Trophoblast cell (in vitro differentiated cells and primary cell): ENCODE measurements around the gene PPP1R3D.

ENCODE experiments used
- DNase-seq, 2 donors: peaks; one replicate each; pipeline ENCODE4 v3.0.0-alpha.2; 2016
- H2AFZ ChIP-seq: 2 replicates; pipeline ENCODE4 v1.6.1; 2013; ENCODE audit warnings: low read length, moderate library complexity, mild to moderate bottlenecking; ENCODE audit not compliant: insufficient read depth, poor library complexity
- H2AK5ac ChIP-seq: 2 replicates; pipeline ENCODE4 v1.6.1; 2013; ENCODE audit warnings: mild to moderate bottlenecking, low read length
- H2BK120ac ChIP-seq: 2 replicates; pipeline ENCODE4 v1.6.1; 2013; ENCODE audit warnings: low read length, mild to moderate bottlenecking, moderate library complexity; ENCODE audit not compliant: insufficient read depth, poor library complexity
- H2BK12ac ChIP-seq: 2 replicates; pipeline ENCODE4 v1.6.1; 2013; ENCODE audit warnings: mild to moderate bottlenecking, low read length, moderate library complexity
- H2BK5ac ChIP-seq: 2 replicates; pipeline ENCODE4 v1.6.1; 2013; ENCODE audit warnings: low read length, low read depth, moderate library complexity, mild to moderate bottlenecking; ENCODE audit not compliant: poor library complexity
- H3K14ac ChIP-seq: 2 replicates; pipeline ENCODE4 v1.6.1; 2013; ENCODE audit warnings: mild to moderate bottlenecking, low read length
- H3K18ac ChIP-seq: 2 replicates; pipeline ENCODE4 v1.6.1; 2013; ENCODE audit warnings: mild to moderate bottlenecking, low read length
- H3K23ac ChIP-seq: 2 replicates; pipeline ENCODE4 v1.6.1; 2013; ENCODE audit warnings: low read length
- H3K27ac ChIP-seq: 2 replicates; pipeline ENCODE4 v1.5.1; 2013; ENCODE audit warnings: low read depth, mild to moderate bottlenecking, inconsistent platforms, low read length, moderate library complexity
- H3K27me3 ChIP-seq: 2 replicates; pipeline ENCODE4 v1.6.1; 2013; ENCODE audit warnings: inconsistent platforms, mild to moderate bottlenecking, low read length, moderate library complexity; ENCODE audit not compliant: insufficient read depth
- H3K36me3 ChIP-seq, 2 experiments: 1 replicate in 1 of 2; 2 replicates in 1 of 2; pipeline ENCODE4 v1.6.1; 2013; ENCODE audit warnings: low read length in 2 of 2, mild to moderate bottlenecking in 2 of 2, moderate library complexity in 1 of 2; ENCODE audit not compliant: insufficient read depth in 2 of 2, control insufficient read depth in 1 of 2
- H3K4ac ChIP-seq: 2 replicates; pipeline ENCODE4 v1.6.1; 2013; ENCODE audit warnings: low read depth, mild to moderate bottlenecking, low read length, moderate library complexity
- H3K4me1 ChIP-seq, 2 experiments: 1 replicate in 1 of 2; 2 replicates in 1 of 2; pipeline ENCODE4 v1.6.1; 2013; ENCODE audit warnings: low read length in 2 of 2, mild to moderate bottlenecking in 2 of 2, moderate library complexity in 1 of 2; ENCODE audit not compliant: insufficient read depth in 2 of 2, control insufficient read depth in 1 of 2
- H3K4me2 ChIP-seq: 2 replicates; pipeline ENCODE4 v1.6.1; 2013; ENCODE audit warnings: inconsistent platforms, mild to moderate bottlenecking, low read length, moderate library complexity
- H3K4me3 ChIP-seq: 2 replicates; pipeline ENCODE4 v1.5.1; 2013; ENCODE audit warnings: mild to moderate bottlenecking, low read depth, low read length, inconsistent platforms
- H3K79me1 ChIP-seq: one replicate; pipeline ENCODE4 v1.6.1; 2013; ENCODE audit warnings: low read length
- H3K79me2 ChIP-seq: 2 replicates; pipeline ENCODE4 v1.6.1; 2013; ENCODE audit warnings: low read length, mild to moderate bottlenecking; ENCODE audit not compliant: control insufficient read depth, insufficient read depth, poor library complexity
- H3K9ac ChIP-seq: 2 replicates; pipeline ENCODE4 v1.6.1; 2013; ENCODE audit warnings: mild to moderate bottlenecking, low read length
- H3K9me3 ChIP-seq: 2 replicates; pipeline ENCODE4 v1.6.1; 2013; ENCODE audit warnings: low read depth, mild to moderate bottlenecking, control low read depth, inconsistent platforms, low read length; ENCODE audit not compliant: insufficient read depth
- H4K12ac ChIP-seq: 2 replicates; pipeline ENCODE4 v1.6.1; 2013; ENCODE audit warnings: low read depth, mild to moderate bottlenecking, low read length, moderate library complexity
- H4K8ac ChIP-seq: 2 replicates; pipeline ENCODE4 v1.6.1; 2013; ENCODE audit warnings: low read depth, mild to moderate bottlenecking, low read length, moderate library complexity
- H4K91ac ChIP-seq: one replicate; pipeline ENCODE4 v1.6.1; 2013; ENCODE audit warnings: low read depth, mild to moderate bottlenecking, low read length, moderate library complexity
- WGBS: extraction: QIAGEN DNeasy Blood & Tissue Kit; methylation state at CpG from one replicate; pipeline ENCODE4 v1.1.7; 2013; ENCODE audit warnings: missing lambda C conversion rate; ENCODE audit not compliant: insufficient read length, insufficient coverage; ENCODE audit errors: extremely low coverage; 5-methylcytosine and 5-hydroxymethylcytosine counted together

Gene PPP1R3D

DNA sequence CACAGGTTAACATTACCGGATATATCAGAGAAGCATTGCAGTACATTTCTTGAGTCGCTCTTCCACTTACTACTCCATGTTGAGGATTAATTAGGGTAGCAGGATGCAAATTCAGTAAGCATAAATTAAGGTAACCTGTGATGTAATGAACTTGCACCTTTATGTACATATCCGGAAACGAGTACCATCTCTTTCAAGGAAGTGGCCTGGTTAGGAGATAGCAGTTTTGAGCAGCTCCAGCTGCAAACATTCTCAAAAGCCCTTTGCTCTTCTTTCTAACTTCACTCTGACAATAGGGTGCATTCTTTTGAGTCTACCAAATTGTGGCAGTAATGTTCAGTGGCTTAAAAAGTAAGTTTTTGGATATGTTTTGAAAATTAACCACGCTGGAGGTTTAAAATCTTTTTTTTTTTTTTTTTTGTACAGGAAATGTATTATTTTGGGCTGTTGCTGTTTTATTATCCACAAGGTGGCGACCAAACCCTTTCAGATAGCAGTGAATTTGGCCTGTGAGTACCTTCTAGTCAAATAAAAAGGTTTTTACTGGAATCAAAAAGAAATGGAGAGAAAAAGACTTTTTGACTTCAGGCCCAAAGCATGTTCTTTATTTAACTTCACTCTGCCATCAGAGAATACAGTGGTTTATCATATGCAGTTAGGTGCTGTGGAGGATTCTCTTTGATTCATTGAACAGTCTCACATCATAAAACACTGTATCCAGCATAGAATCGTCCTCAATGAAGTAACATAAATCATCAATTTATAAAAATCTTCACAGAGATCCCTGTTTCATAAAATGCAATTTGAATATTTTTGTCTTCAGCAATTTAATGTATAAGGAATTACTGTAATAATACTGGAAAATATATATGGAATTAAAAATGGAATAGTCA lies 9.0 kb upstream of the PPP1R3D start:
- no peaks in the 10 kb centered on the region for H3K27me3 ChIP-seq
- no peak overlapping the region for H2BK5ac ChIP-seq
- WGBS, result no CpG with 5 or more reads among the region's 7 CpGs
- H3K79me2 ChIP-seq, result no peaks in the 10 kb centered on the region
- no peaks in the 10 kb centered on the region for H3K79me1 ChIP-seq
- H3K4ac ChIP-seq, result no peak overlapping the region
- H4K8ac ChIP-seq, result no peak overlapping the region
- H4K12ac ChIP-seq, result no peak overlapping the region
- H2AK5ac ChIP-seq, result no peak overlapping the region
- peak in 1 of 2 donors; percentile 63 for DNase-seq
- H3K9me3 ChIP-seq, result no peaks in the 10 kb centered on the region
- H3K4me1 ChIP-seq, result peaks cover 0 to 2% of the 10 kb centered on the region in 2 experiments
- H2AFZ ChIP-seq, result no peak overlapping the region
- no peak overlapping the region for H3K23ac ChIP-seq
- no peak overlapping the region for H3K18ac ChIP-seq
- peaks cover 3 to 7% of the 10 kb centered on the region in 2 experiments for H3K36me3 ChIP-seq
- H3K4me2 ChIP-seq, result no peak overlapping the region
- no peak overlapping the region for H3K9ac ChIP-seq
- no peak overlapping the region for H3K4me3 ChIP-seq
- no peak overlapping the region for H2BK12ac ChIP-seq
- H2BK120ac ChIP-seq, result no peak overlapping the region
- H3K14ac ChIP-seq, result no peak overlapping the region
- H3K27ac ChIP-seq, result no peak overlapping the region
- H4K91ac ChIP-seq, result no peak overlapping the region

DNA sequence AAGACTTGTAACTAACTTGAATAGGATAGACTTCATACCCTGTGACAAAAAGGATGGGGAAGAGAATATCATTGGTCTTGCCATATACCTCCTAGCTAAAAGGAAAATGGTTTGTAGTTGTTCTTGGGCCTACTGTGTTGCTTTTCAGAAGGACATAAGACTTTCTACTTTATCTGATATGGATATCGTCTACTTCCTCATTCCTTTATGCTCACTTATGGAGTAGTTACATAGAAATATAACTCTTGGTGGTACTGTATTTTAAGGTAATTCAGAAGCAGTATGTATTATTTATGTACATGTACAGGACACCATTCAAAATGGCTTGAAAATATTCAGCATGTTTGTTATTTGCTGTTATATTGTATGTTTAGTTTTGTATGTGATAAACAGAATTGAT lies 8.1 kb upstream of the PPP1R3D start:
- Histone ChIP-seq H2BK12ac (no peak overlapping the region), H3K4ac (no peak overlapping the region), H3K9ac (no peak overlapping the region), H2BK120ac (no peak overlapping the region), H3K79me2 (no peaks in the 10 kb centered on the region), H2AK5ac (no peak overlapping the region), H2AFZ (no peak overlapping the region), H3K27ac (no peak overlapping the region), H3K4me2 (no peak overlapping the region), H3K27me3 (no peaks in the 10 kb centered on the region), H4K12ac (no peak overlapping the region), H4K8ac (no peak overlapping the region), H3K14ac (no peak overlapping the region), H3K4me1 (peaks cover 0 to 2% of the 10 kb centered on the region in 2 experiments), H3K23ac (no peak overlapping the region), H4K91ac (no peak overlapping the region), H2BK5ac (no peak overlapping the region), H3K9me3 (no peaks in the 10 kb centered on the region), H3K79me1 (no peaks in the 10 kb centered on the region), H3K4me3 (no peak overlapping the region), H3K18ac (no peak overlapping the region), H3K36me3 (peaks cover 3 to 10% of the 10 kb centered on the region in 2 experiments)
- DNase-seq, result peak in 1 of 2 donors; percentile 18
- WGBS, result no CpG with 5 or more reads among the region's 1 CpG

DNA sequence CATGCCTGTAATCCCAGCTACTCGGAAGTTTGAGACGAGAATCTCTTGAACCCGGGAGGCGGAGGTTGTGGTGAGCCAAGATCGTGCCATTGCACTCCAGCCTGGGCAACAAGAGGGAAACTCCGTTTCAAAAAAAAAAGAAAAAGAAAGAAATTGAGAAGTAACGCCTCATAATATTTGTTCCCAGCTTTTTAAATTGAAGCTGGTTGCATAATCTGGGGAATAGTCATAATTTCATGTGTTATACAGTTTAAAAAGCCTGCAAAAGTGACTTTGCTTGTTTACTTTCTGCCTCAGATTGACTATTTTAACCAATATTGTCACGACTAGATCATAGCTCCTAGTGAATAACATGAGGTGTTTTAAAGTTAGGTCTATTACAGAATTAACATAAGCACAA lies 7.3 kb upstream of the PPP1R3D start:
- no peak overlapping the region for H4K91ac ChIP-seq
- H2BK5ac ChIP-seq, result no peak overlapping the region
- H3K36me3 ChIP-seq, result peaks cover 3 to 10% of the 10 kb centered on the region in 2 experiments
- no peak overlapping the region for H2BK12ac ChIP-seq
- H2AFZ ChIP-seq, result no peak overlapping the region
- no peak overlapping the region for H3K9ac ChIP-seq
- DNase-seq, result no peak
- no CpG with 5 or more reads among the region's 8 CpGs for WGBS
- no peak overlapping the region for H3K4me2 ChIP-seq
- H3K79me2 ChIP-seq, result no peaks in the 10 kb centered on the region
- no peak overlapping the region for H4K8ac ChIP-seq
- H3K23ac ChIP-seq, result no peak overlapping the region
- H3K18ac ChIP-seq, result no peak overlapping the region
- peaks cover 0 to 2% of the 10 kb centered on the region in 2 experiments for H3K4me1 ChIP-seq
- H2AK5ac ChIP-seq, result no peak overlapping the region
- H3K79me1 ChIP-seq, result no peaks in the 10 kb centered on the region
- H4K12ac ChIP-seq, result no peak overlapping the region
- no peak overlapping the region for H3K4ac ChIP-seq
- H3K14ac ChIP-seq, result no peak overlapping the region
- H2BK120ac ChIP-seq, result no peak overlapping the region
- no peak overlapping the region for H3K4me3 ChIP-seq
- no peaks in the 10 kb centered on the region for H3K9me3 ChIP-seq
- no peaks in the 10 kb centered on the region for H3K27me3 ChIP-seq
- no peak overlapping the region for H3K27ac ChIP-seq

DNA sequence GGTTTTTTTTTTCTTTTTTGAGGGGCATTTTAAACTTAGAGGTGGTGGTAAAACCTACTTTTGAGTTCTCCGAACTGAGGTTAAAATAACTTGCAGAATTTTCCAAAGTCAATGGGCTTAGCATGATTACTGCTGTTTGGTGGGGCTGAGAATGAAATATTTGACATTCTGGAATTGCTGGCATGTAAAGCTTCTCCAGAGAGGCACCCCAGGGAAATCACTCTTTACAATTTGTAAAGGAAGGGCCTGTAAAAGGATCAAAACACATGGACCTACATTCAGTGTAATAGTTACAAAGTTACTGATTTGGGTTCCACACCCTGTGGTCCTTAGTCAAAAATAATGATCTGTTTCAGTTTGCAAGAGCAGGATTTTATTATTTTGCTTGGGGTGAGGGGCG lies 5.6 kb upstream of the PPP1R3D start:
- no peak overlapping the region for H2BK12ac ChIP-seq

More for the DNA sequence above, 5.6 kb upstream of the PPP1R3D start:
- Histone ChIP-seq H3K4me3 (no peak overlapping the region), H2BK120ac (no peak overlapping the region), H3K27ac (no peak overlapping the region), H3K9me3 (no peaks in the 10 kb centered on the region), H3K4me2 (peak overlapping the region; percentile 45), H3K14ac (no peak overlapping the region), H3K79me2 (no peaks in the 10 kb centered on the region), H3K23ac (no peak overlapping the region), H2AK5ac (no peak overlapping the region), H2AFZ (no peak overlapping the region), H4K12ac (no peak overlapping the region), H3K4me1 (peaks cover 0 to 2% of the 10 kb centered on the region in 2 experiments), H3K9ac (no peak overlapping the region), H4K8ac (no peak overlapping the region), H3K18ac (no peak overlapping the region), H3K36me3 (peaks cover 3 to 10% of the 10 kb centered on the region in 2 experiments), H4K91ac (no peak overlapping the region), H3K4ac (no peak overlapping the region), H2BK5ac (no peak overlapping the region), H3K27me3 (no peaks in the 10 kb centered on the region), H3K79me1 (peaks cover 3% of the 10 kb centered on the region)
- WGBS, result no CpG with 5 or more reads among the region's 2 CpGs
- DNase-seq, result no peak
